Measurements from ENCODE around the gene AHCY. TPM values are rescaled to one million over a fixed set of nuclear protein-coding genes. Genes with fewer than 3 reads are reported as not detected.
"Not testable (repeated sequence)": the region's sequence is repeated elsewhere in the genome, so short reads cannot be mapped to it uniquely, and the experiment has no call there.

The AHCY gene
- total RNA-seq, 1 donor from 2014 or later: 77.9 TPM

- CTCF ChIA-PET: no interaction called here
- no peak for TF ChIP-seq CTCF (IDR thresholded peaks at IDR 0.05)
- no peaks in the 10 kb centered on the region for H3K27me3 Mint-ChIP-seq
- ATAC-seq (ENCODE audit: low read depth): no peak
- intact Hi-C loops (cut with micrococcal nuclease): no loop called here
- H3K36me3 Mint-ChIP-seq (ENCODE audit: low read depth): no peaks in the 10 kb centered on the region
- H3K9me3 Mint-ChIP-seq: no peaks in the 10 kb centered on the region
- no peak for DNase-seq
- POLR2A ChIA-PET: interaction anchor here (0.7 kb wide), 1 partner anchor 364 kb away, joined by 6 read pairs; no protein-coding TSS in a partner anchor
- peaks cover 5% of the 10 kb centered on the region for H3K4me1 Mint-ChIP-seq
- no peak overlapping the region for H3K4me3 Mint-ChIP-seq
- H3K27ac Mint-ChIP-seq: no peak overlapping the region
Measured at GRCh38 chr20:34344238-34344637, 41.1 kb upstream of the AHCY start.

- no peak for DNase-seq
- no peaks in the 10 kb centered on the region for H3K9me3 Mint-ChIP-seq
- ATAC-seq (ENCODE audit: low read depth): no peak
- no peak overlapping the region for H3K4me3 Mint-ChIP-seq
- peaks cover 5% of the 10 kb centered on the region for H3K4me1 Mint-ChIP-seq
- POLR2A ChIA-PET: interaction anchor here (0.7 kb wide), 1 partner anchor 364 kb away, joined by 6 read pairs; no protein-coding TSS in a partner anchor
- H3K27ac Mint-ChIP-seq: no peak overlapping the region
- CTCF ChIA-PET: no interaction called here
- no peaks in the 10 kb centered on the region for H3K27me3 Mint-ChIP-seq
- TF ChIP-seq CTCF (IDR thresholded peaks at IDR 0.05): no peak
- no peaks in the 10 kb centered on the region for H3K36me3 Mint-ChIP-seq (ENCODE audit: low read depth)
- intact Hi-C loops (cut with micrococcal nuclease): no loop called here
Measured at GRCh38 chr20:34343458-34344211, 40.5 kb upstream of the AHCY start.

GRCh38 chr20:34341199-34341598, 38.0 kb upstream of the AHCY start:
- H3K36me3 Mint-ChIP-seq (ENCODE audit: low read depth); ATAC-seq (ENCODE audit: low read depth); H3K4me3 Mint-ChIP-seq; H3K27me3 Mint-ChIP-seq; H3K9me3 Mint-ChIP-seq; H3K27ac Mint-ChIP-seq; POLR2A ChIA-PET; intact Hi-C loops (cut with micrococcal nuclease); DNase-seq; CTCF ChIA-PET: not testable (repeated sequence)
- peaks cover 14% of the 10 kb centered on the region for H3K4me1 Mint-ChIP-seq

- intact Hi-C loops (cut with micrococcal nuclease); DNase-seq; CTCF ChIA-PET; POLR2A ChIA-PET; H3K27me3 Mint-ChIP-seq; H3K9me3 Mint-ChIP-seq; H3K36me3 Mint-ChIP-seq (ENCODE audit: low read depth); H3K4me3 Mint-ChIP-seq; H3K27ac Mint-ChIP-seq; ATAC-seq (ENCODE audit: low read depth): not testable (repeated sequence)
- peaks cover 14% of the 10 kb centered on the region for H3K4me1 Mint-ChIP-seq
Measured at GRCh38 chr20:34340726-34341125, 37.6 kb upstream of the AHCY start.

- H3K27ac Mint-ChIP-seq: peak overlapping the region; percentile 20
- no peaks in the 10 kb centered on the region for H3K36me3 Mint-ChIP-seq (ENCODE audit: low read depth)
- peaks cover 14% of the 10 kb centered on the region for H3K4me1 Mint-ChIP-seq
- ChIA-PET POLR2A (interaction anchor here (0.5 kb wide), 1 partner anchor 129 kb away, joined by 4 read pairs; no protein-coding TSS in a partner anchor), CTCF (interaction anchor here (2.2 kb wide), 1 partner anchor 25 kb away, joined by 8 read pairs; no protein-coding TSS in a partner anchor)
- H3K9me3 Mint-ChIP-seq: no peaks in the 10 kb centered on the region
- peak overlapping the region; percentile 40 for H3K4me3 Mint-ChIP-seq
- no peaks in the 10 kb centered on the region for H3K27me3 Mint-ChIP-seq
- ATAC-seq (ENCODE audit: low read depth): peak; percentile 18
- intact Hi-C loops (cut with micrococcal nuclease): no loop called here
- DNase-seq: no peak
- no peak for TF ChIP-seq CTCF (IDR thresholded peaks at IDR 0.05)
Measured at GRCh38 chr20:34337982-34338726, 35.0 kb upstream of the AHCY start.

- ChIA-PET CTCF (interaction anchor here (2.2 kb wide), 1 partner anchor 25 kb away, joined by 8 read pairs; no protein-coding TSS in a partner anchor), POLR2A (interaction anchor here (0.5 kb wide), 1 partner anchor 130 kb away, joined by 4 read pairs; no protein-coding TSS in a partner anchor)
- Mint-ChIP-seq H3K9me3 (no peaks in the 10 kb centered on the region), H3K4me3 (no peak overlapping the region), H3K27me3 (no peaks in the 10 kb centered on the region), H3K27ac (no peak overlapping the region), H3K4me1 (peaks cover 14% of the 10 kb centered on the region), H3K36me3 (ENCODE audit: low read depth) (no peaks in the 10 kb centered on the region)
- no peak for TF ChIP-seq CTCF (IDR thresholded peaks at IDR 0.05)
- DNase-seq: no peak
- no peak for ATAC-seq (ENCODE audit: low read depth)
- intact Hi-C loops (cut with micrococcal nuclease): no loop called here
Measured at GRCh38 chr20:34337544-34337943, 34.4 kb upstream of the AHCY start.
